Measurements from ENCODE around the gene FCER1G.

FCER1G gene

GRCh38 chr1:161230762-161231161 is 15.7 kb downstream of the FCER1G start:
- TF ChIP-seq SIN3A (IDR thresholded peaks at IDR 0.05; ENCODE audit: borderline replicate concordance, insufficient read depth, low read length) (no peak), REST (IDR thresholded peaks at IDR 0.05; ENCODE audit: insufficient read depth in 1 of 2, low read depth in 2 of 2, low read length in 2 of 2) (no peak), POLR2AphosphoS5 (IDR thresholded peaks at IDR 0.05; ENCODE audit: low read depth, low read length) (no peak), TAF1 (IDR thresholded peaks at IDR 0.05; ENCODE audit: borderline replicate concordance, insufficient read depth, low read length) (no peak), FOXP2 (optimal IDR thresholded peaks at IDR 0.05; ENCODE audit: borderline replicate concordance, extremely low read depth, extremely low read length, insufficient read depth) (no peak)

GRCh38 chr1:161233102-161233501 is 18.0 kb downstream of the FCER1G start:
- TF ChIP-seq FOXP2 (optimal IDR thresholded peaks at IDR 0.05; ENCODE audit: borderline replicate concordance, extremely low read depth, extremely low read length, insufficient read depth): no peak
- no peak for TF ChIP-seq POLR2AphosphoS5 (IDR thresholded peaks at IDR 0.05; ENCODE audit: low read depth, low read length)
- TF ChIP-seq REST (IDR thresholded peaks at IDR 0.05; ENCODE audit: insufficient read depth in 1 of 2, low read depth in 2 of 2, low read length in 2 of 2): no peak
- TF ChIP-seq TAF1 (IDR thresholded peaks at IDR 0.05; ENCODE audit: borderline replicate concordance, insufficient read depth, low read length): no peak
- TF ChIP-seq SIN3A (IDR thresholded peaks at IDR 0.05; ENCODE audit: borderline replicate concordance, insufficient read depth, low read length): no peak

GRCh38 chr1:161235957-161236775 is 21.1 kb downstream of the FCER1G start:
- TF ChIP-seq SIN3A (IDR thresholded peaks at IDR 0.05; ENCODE audit: borderline replicate concordance, insufficient read depth, low read length): no peak

- TF ChIP-seq SIN3A (IDR thresholded peaks at IDR 0.05; ENCODE audit: borderline replicate concordance, insufficient read depth, low read length) (no peak), TAF1 (IDR thresholded peaks at IDR 0.05; ENCODE audit: borderline replicate concordance, insufficient read depth, low read length) (no peak), REST (IDR thresholded peaks at IDR 0.05; ENCODE audit: insufficient read depth in 1 of 2, low read depth in 2 of 2, low read length in 2 of 2) (no peak), POLR2AphosphoS5 (IDR thresholded peaks at IDR 0.05; ENCODE audit: low read depth, low read length) (no peak), FOXP2 (optimal IDR thresholded peaks at IDR 0.05; ENCODE audit: borderline replicate concordance, extremely low read depth, extremely low read length, insufficient read depth) (no peak)
These were observed 23.0 kb downstream of the FCER1G start, which contains the start of gene NR1I3 for GRCh38 chr1:161238039-161238473. Gene NR1I3, minus strand, starts transcription at chr1:161238203. Its CDS starts 1,638 bp downstream, at chr1:161236565.

GRCh38 chr1:161241682-161242081 is 26.6 kb downstream of the FCER1G start:
- TF ChIP-seq FOXP2 (optimal IDR thresholded peaks at IDR 0.05; ENCODE audit: borderline replicate concordance, extremely low read depth, extremely low read length, insufficient read depth): no peak
- no peak for TF ChIP-seq POLR2AphosphoS5 (IDR thresholded peaks at IDR 0.05; ENCODE audit: low read depth, low read length)
- no peak for TF ChIP-seq TAF1 (IDR thresholded peaks at IDR 0.05; ENCODE audit: borderline replicate concordance, insufficient read depth, low read length)
- no peak for TF ChIP-seq REST (IDR thresholded peaks at IDR 0.05; ENCODE audit: insufficient read depth in 1 of 2, low read depth in 2 of 2, low read length in 2 of 2)
- no peak for TF ChIP-seq SIN3A (IDR thresholded peaks at IDR 0.05; ENCODE audit: borderline replicate concordance, insufficient read depth, low read length)

Data from PFSK-1 (cell line).